ENCODE data around the gene HOXA9. TPM values are rescaled to one million over a fixed set of nuclear protein-coding genes. Genes with fewer than 3 reads are reported as not detected.

HOXA9 gene
- total RNA-seq, 1 donor from 2014 or later = not detected

- Mint-ChIP-seq H3K27me3 (peaks cover 84% of the 10 kb centered on the region), H3K4me3 (ENCODE audit: low read depth) (no peak overlapping the region), H3K9me3 (ENCODE audit: low read depth) (no peaks in the 10 kb centered on the region), H3K27ac (no peak overlapping the region), H3K36me3 (ENCODE audit: insufficient read depth) (no peaks in the 10 kb centered on the region), H3K4me1 (ENCODE audit: low read depth) (peaks cover 4% of the 10 kb centered on the region)
- DNase-seq (ENCODE audit: low spot score, unreplicated experiment) = no peak
- no peak for TF ChIP-seq CTCF (IDR thresholded peaks at IDR 0.05; ENCODE audit: unreplicated experiment)
Observed at GRCh38 chr7:27172823-27173510, 7.6 kb upstream of the HOXA9 start.

GRCh38 chr7:27172315-27172774 lies 7.0 kb upstream of the HOXA9 start:
- Mint-ChIP-seq H3K27me3 (peaks cover 84% of the 10 kb centered on the region), H3K27ac (no peak overlapping the region), H3K9me3 (ENCODE audit: low read depth) (no peaks in the 10 kb centered on the region), H3K36me3 (ENCODE audit: insufficient read depth) (no peaks in the 10 kb centered on the region), H3K4me1 (ENCODE audit: low read depth) (peaks cover 4% of the 10 kb centered on the region), H3K4me3 (ENCODE audit: low read depth) (no peak overlapping the region)
- TF ChIP-seq CTCF (IDR thresholded peaks at IDR 0.05; ENCODE audit: unreplicated experiment) = no peak
- no peak for DNase-seq (ENCODE audit: low spot score, unreplicated experiment)

GRCh38 chr7:27171637-27172314 lies 6.4 kb upstream of the HOXA9 start:
- peaks cover 84% of the 10 kb centered on the region for H3K27me3 Mint-ChIP-seq
- H3K36me3 Mint-ChIP-seq (ENCODE audit: insufficient read depth) = no peaks in the 10 kb centered on the region
- peaks cover 4% of the 10 kb centered on the region for H3K4me1 Mint-ChIP-seq (ENCODE audit: low read depth)
- no peaks in the 10 kb centered on the region for H3K9me3 Mint-ChIP-seq (ENCODE audit: low read depth)
- DNase-seq (ENCODE audit: low spot score, unreplicated experiment) = no peak
- H3K27ac Mint-ChIP-seq = no peak overlapping the region
- TF ChIP-seq CTCF (IDR thresholded peaks at IDR 0.05; ENCODE audit: unreplicated experiment) = no peak
- H3K4me3 Mint-ChIP-seq (ENCODE audit: low read depth) = no peak overlapping the region

DNA sequence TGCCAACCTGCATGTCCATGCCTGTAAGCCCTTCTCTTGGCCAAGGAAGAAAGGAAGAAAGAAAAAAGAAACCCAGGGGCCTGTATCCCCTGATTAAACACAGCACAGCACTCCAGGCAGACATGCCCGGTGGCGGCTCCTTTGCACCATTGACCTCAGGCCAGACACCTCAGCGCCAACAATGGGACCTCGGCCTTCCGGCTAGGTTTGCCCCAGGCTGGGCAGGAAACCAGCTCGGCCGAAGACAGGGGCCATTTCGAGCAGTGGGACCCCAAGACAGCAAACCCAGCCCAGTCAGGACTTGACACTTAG lies 5.9 kb upstream of the HOXA9 start:
- no peak for DNase-seq (ENCODE audit: low spot score, unreplicated experiment)
- no peak for TF ChIP-seq CTCF (IDR thresholded peaks at IDR 0.05; ENCODE audit: unreplicated experiment)
- H3K27ac Mint-ChIP-seq = no peak overlapping the region
- H3K36me3 Mint-ChIP-seq (ENCODE audit: insufficient read depth) = no peaks in the 10 kb centered on the region
- no peaks in the 10 kb centered on the region for H3K9me3 Mint-ChIP-seq (ENCODE audit: low read depth)
- H3K4me1 Mint-ChIP-seq (ENCODE audit: low read depth) = peaks cover 4% of the 10 kb centered on the region
- peaks cover 84% of the 10 kb centered on the region for H3K27me3 Mint-ChIP-seq
- no peak overlapping the region for H3K4me3 Mint-ChIP-seq (ENCODE audit: low read depth)

DNA sequence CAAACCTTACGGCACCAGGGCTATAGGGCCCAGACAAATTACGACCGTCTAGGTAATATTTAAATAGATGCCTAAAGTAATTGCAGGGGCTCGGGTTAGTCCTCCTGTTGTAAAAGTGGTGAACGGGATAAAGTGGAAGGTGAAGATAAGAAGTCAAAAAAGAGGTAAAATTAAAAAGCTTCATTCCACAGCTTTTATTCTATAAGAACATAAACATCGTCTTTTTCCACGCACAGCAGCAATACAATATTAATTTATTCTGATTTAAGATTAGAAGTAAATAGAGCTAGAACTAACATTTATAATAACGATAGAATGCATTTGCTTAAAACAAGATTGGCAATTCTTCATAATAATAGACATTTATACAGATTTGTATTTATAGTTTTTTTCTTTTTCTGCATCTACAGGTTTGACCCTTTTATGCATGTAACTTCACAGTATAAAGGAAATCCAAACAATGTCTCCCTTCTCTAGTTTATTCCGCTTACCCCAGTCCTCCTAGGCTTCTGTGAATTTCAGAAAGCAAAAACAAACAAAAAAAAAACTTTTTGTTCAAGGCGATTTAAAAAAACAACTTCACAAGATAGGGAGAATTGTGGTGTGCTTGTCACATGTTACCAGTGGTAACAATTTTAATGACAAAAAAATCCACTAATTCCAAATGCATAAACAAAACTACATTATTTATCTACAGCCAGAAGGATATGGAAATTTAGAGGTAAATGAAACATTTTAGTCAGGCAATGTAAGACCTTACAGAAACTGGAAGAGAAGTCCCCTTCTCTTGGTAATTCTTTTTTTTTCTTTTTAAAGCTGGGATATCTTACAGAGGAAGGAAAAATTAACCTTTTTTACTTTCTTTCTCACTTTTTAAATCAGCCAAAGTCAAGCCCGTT lies 5.3 kb upstream of the HOXA9 start:
- Mint-ChIP-seq H3K4me1 (ENCODE audit: low read depth) (peaks cover 4% of the 10 kb centered on the region), H3K36me3 (ENCODE audit: insufficient read depth) (no peaks in the 10 kb centered on the region), H3K27ac (peak overlapping the region; percentile 49), H3K27me3 (peaks cover 82% of the 10 kb centered on the region), H3K9me3 (ENCODE audit: low read depth) (no peaks in the 10 kb centered on the region), H3K4me3 (ENCODE audit: low read depth) (no peak overlapping the region)
- TF ChIP-seq CTCF (IDR thresholded peaks at IDR 0.05; ENCODE audit: unreplicated experiment) = no peak
- no peak for DNase-seq (ENCODE audit: low spot score, unreplicated experiment)

Data from progenitor cell of endocrine pancreas (in vitro differentiated cells).